Right lobe of liver (tissue), 4 donors: ENCODE data around the gene HEATR3.

Source experiments
- CTCF ChIP-seq, 4 donors: fragments of 200-600 bp in 3 of 4; fragments of 450-650 bp in 1 of 4; IDR thresholded peaks; one replicate each; pipeline versions ENCODE4 v1.5.1 to v1.8.0; 2016 to 2022; ENCODE audit warnings: antibody characterized with exemption in 4 of 4, mild to moderate bottlenecking in 2 of 4
- POLR2A ChIP-seq: fragments of 450-650 bp; IDR thresholded peaks from one replicate; pipeline ENCODE4 v1.6.1; 2017; ENCODE audit warnings: antibody characterized with exemption, mild to moderate bottlenecking
- donor health status: DM: no; HTN: no; CAD: no.
- donor health status: DM: no; HTN: no; CAD: no.
- donor health status: DM: no; HTN: yes; CAD: no.

- TF ChIP-seq POLR2A (no peak), CTCF (IDR thresholded peaks at IDR 0.05) (no peak)
Observed at GRCh38 chr16:50043358-50043757, 22.4 kb upstream of the HEATR3 start.
